ENCODE measurements around the gene DMD. TPM values are rescaled to one million over a fixed set of nuclear protein-coding genes. Genes with fewer than 3 reads are reported as not detected.

Gene DMD
- total RNA-seq, 2 donors from 2014 or later = 19.6 to 24.9 TPM

- H3K9me3 Mint-ChIP-seq = no peaks in the 10 kb centered on the region
- TF ChIP-seq CTCF (conservative IDR thresholded peaks at IDR 0.05) = no peak
- Histone ChIP-seq H3K36me3 (ENCODE audit: control insufficient read depth, insufficient read depth, low read length) (no peaks in the 10 kb centered on the region), H3K9me3 (ENCODE audit: control insufficient read depth, low read length) (no peaks in the 10 kb centered on the region), H3K4me3 (ENCODE audit: low read length) (no peak overlapping the region), H3K4me1 (ENCODE audit: control insufficient read depth, insufficient read depth, low read length) (peaks cover 6% of the 10 kb centered on the region), H3K27me3 (ENCODE audit: control insufficient read depth, insufficient read depth, low read length, poor library complexity, severe bottlenecking) (no peaks in the 10 kb centered on the region), H3K9ac (ENCODE audit: extremely low read depth, low read length, poor library complexity, severe bottlenecking) (no peak overlapping the region), H3K27ac (ENCODE audit: low read depth, low read length) (no peak overlapping the region)
- H3K4me1 Mint-ChIP-seq = peaks cover 48% of the 10 kb centered on the region
- no peak for DNase-seq
- no peak overlapping the region for H3K4me3 Mint-ChIP-seq
- no peaks in the 10 kb centered on the region for H3K27me3 Mint-ChIP-seq (ENCODE audit: insufficient read depth)
- no peaks in the 10 kb centered on the region for H3K36me3 Mint-ChIP-seq (ENCODE audit: low read depth)
- 94% methylated on average over 4 of the region's 4 CpGs; no CpG with 5 or more reads in 1 of the 2 experiments for WGBS, 2 experiments (ENCODE audit: insufficient coverage in 1 of 2, insufficient read length in 1 of 2)
- no peak overlapping the region for H3K27ac Mint-ChIP-seq
These were observed 336.5 kb downstream of the DMD start for GRCh38 chrX:32874839-32875238.

- H3K27me3 ChIP-seq (ENCODE audit: control insufficient read depth, insufficient read depth, low read length, poor library complexity, severe bottlenecking) = no peaks in the 10 kb centered on the region
- DNase-seq = no peak
- no peak overlapping the region for H3K27ac ChIP-seq (ENCODE audit: low read depth, low read length)
- H3K4me3 ChIP-seq (ENCODE audit: low read length) = no peak overlapping the region
- Mint-ChIP-seq H3K36me3 (ENCODE audit: low read depth) (no peaks in the 10 kb centered on the region), H3K4me1 (peaks cover 55% of the 10 kb centered on the region), H3K4me3 (no peak overlapping the region), H3K27me3 (ENCODE audit: insufficient read depth) (no peaks in the 10 kb centered on the region), H3K9me3 (no peaks in the 10 kb centered on the region), H3K27ac (no peak overlapping the region)
- peaks cover 6% of the 10 kb centered on the region for H3K4me1 ChIP-seq (ENCODE audit: control insufficient read depth, insufficient read depth, low read length)
- H3K9ac ChIP-seq (ENCODE audit: extremely low read depth, low read length, poor library complexity, severe bottlenecking) = no peak overlapping the region
- no peak for TF ChIP-seq CTCF (conservative IDR thresholded peaks at IDR 0.05)
- no peaks in the 10 kb centered on the region for H3K36me3 ChIP-seq (ENCODE audit: control insufficient read depth, insufficient read depth, low read length)
- WGBS, 2 experiments (ENCODE audit: insufficient coverage in 1 of 2, insufficient read length in 1 of 2) = 83% methylated on average over 2 of the region's 2 CpGs; no CpG with 5 or more reads in 1 of the 2 experiments
- no peaks in the 10 kb centered on the region for H3K9me3 ChIP-seq (ENCODE audit: control insufficient read depth, low read length)
These were observed 337.6 kb downstream of the DMD start for GRCh38 chrX:32873786-32874185.

- H3K27me3 ChIP-seq (ENCODE audit: control insufficient read depth, insufficient read depth, low read length, poor library complexity, severe bottlenecking) = no peaks in the 10 kb centered on the region
- H3K4me1 ChIP-seq (ENCODE audit: control insufficient read depth, insufficient read depth, low read length) = peaks cover 6% of the 10 kb centered on the region
- Mint-ChIP-seq H3K9me3 (no peaks in the 10 kb centered on the region), H3K4me3 (no peak overlapping the region), H3K36me3 (ENCODE audit: low read depth) (no peaks in the 10 kb centered on the region), H3K27me3 (ENCODE audit: insufficient read depth) (no peaks in the 10 kb centered on the region), H3K4me1 (peaks cover 53% of the 10 kb centered on the region), H3K27ac (no peak overlapping the region)
- H3K9me3 ChIP-seq (ENCODE audit: control insufficient read depth, low read length) = no peaks in the 10 kb centered on the region
- H3K9ac ChIP-seq (ENCODE audit: extremely low read depth, low read length, poor library complexity, severe bottlenecking) = no peak overlapping the region
- no peak for DNase-seq
- TF ChIP-seq CTCF (conservative IDR thresholded peaks at IDR 0.05) = no peak
- H3K4me3 ChIP-seq (ENCODE audit: low read length) = no peak overlapping the region
- no peak overlapping the region for H3K27ac ChIP-seq (ENCODE audit: low read depth, low read length)
- no peaks in the 10 kb centered on the region for H3K36me3 ChIP-seq (ENCODE audit: control insufficient read depth, insufficient read depth, low read length)
- 88 to 100% methylated on average over 1 to 2 of the region's 3 CpGs for WGBS, 2 experiments (ENCODE audit: insufficient coverage in 1 of 2, insufficient read length in 1 of 2)
These were observed 339.7 kb downstream of the DMD start for GRCh38 chrX:32871636-32872035.
